Measurements from ENCODE around the gene NFKBIE. TPM values are rescaled to one million over a fixed set of nuclear protein-coding genes. Genes with fewer than 3 reads are reported as not detected.

The NFKBIE gene
- total and polyA plus RNA-seq, 4 donors = 3.7 to 4.9 (median 4.7) TPM

- Histone ChIP-seq H3K27ac (ENCODE audit: low read depth in 1 of 2, low read length in 2 of 2) (no peak overlapping the region), H3K27me3 (ENCODE audit: control insufficient read depth in 4 of 4, insufficient read depth in 4 of 4, low read length in 3 of 4) (peaks cover 0 to 7% (median 0%) of the 10 kb centered on the region in 4 donors), H3K36me3 (ENCODE audit: control insufficient read depth in 4 of 4, insufficient read depth in 3 of 4, low read depth in 1 of 4, low read length in 3 of 4) (no peaks in the 10 kb centered on the region), H3K4me3 (ENCODE audit: low read depth in 1 of 3, low read length in 3 of 3) (no peak overlapping the region), H3K9me3 (ENCODE audit: control insufficient read depth in 4 of 4, low read length in 3 of 4) (no peaks in the 10 kb centered on the region), H3K9ac (ENCODE audit: low read depth in 1 of 2, low read length in 2 of 2) (no peak overlapping the region), H3K4me1 (ENCODE audit: control insufficient read depth in 4 of 4, insufficient read depth in 4 of 4, low read length in 3 of 4) (no peaks in the 10 kb centered on the region)
- no peak for DNase-seq (ENCODE audit: low spot score)
- WGBS = 86% methylated on average over 12 of the region's 12 CpGs
- no peak for TF ChIP-seq RXRA (IDR thresholded peaks at IDR 0.05)
- TF ChIP-seq MAX (IDR thresholded peaks at IDR 0.05) = no peak
- no peak for TF ChIP-seq FOXA2 (IDR thresholded peaks at IDR 0.05)
- no peak for TF ChIP-seq GABPA (IDR thresholded peaks at IDR 0.05 in 1 of 2, conservative IDR thresholded peaks at IDR 0.05 in 1 of 2)
- TF ChIP-seq SP1 (IDR thresholded peaks at IDR 0.05) = no peak
- no peak for TF ChIP-seq FOXA1 (IDR thresholded peaks at IDR 0.05)
- TF ChIP-seq JUND (IDR thresholded peaks at IDR 0.05) = no peak
- no peak for TF ChIP-seq ZBTB33 (IDR thresholded peaks at IDR 0.05)
- TF ChIP-seq YY1 (IDR thresholded peaks at IDR 0.05) = no peak
Measured at GRCh38 chr6:44286285-44286565, 20.9 kb upstream of the NFKBIE start.

GRCh38 chr6:44285552-44286284, 20.4 kb upstream of the NFKBIE start:
- H3K4me3 ChIP-seq (ENCODE audit: low read depth in 1 of 3, low read length in 3 of 3) = no peak overlapping the region
- 75% methylated on average over 25 of the region's 25 CpGs for WGBS
- TF ChIP-seq NR2F2 (IDR thresholded peaks at IDR 0.05) = no peak
- TF ChIP-seq REST (IDR thresholded peaks at IDR 0.05) = peak; percentile 94
- H3K4me1 ChIP-seq (ENCODE audit: control insufficient read depth in 4 of 4, insufficient read depth in 4 of 4, low read length in 3 of 4) = no peaks in the 10 kb centered on the region
- H3K36me3 ChIP-seq (ENCODE audit: control insufficient read depth in 4 of 4, insufficient read depth in 3 of 4, low read depth in 1 of 4, low read length in 3 of 4) = no peaks in the 10 kb centered on the region
- no peak overlapping the region for H3K9ac ChIP-seq (ENCODE audit: low read depth in 1 of 2, low read length in 2 of 2)
- peaks cover 0 to 4% (median 0%) of the 10 kb centered on the region in 4 donors for H3K27me3 ChIP-seq (ENCODE audit: control insufficient read depth in 4 of 4, insufficient read depth in 4 of 4, low read length in 3 of 4)
- no peaks in the 10 kb centered on the region for H3K9me3 ChIP-seq (ENCODE audit: control insufficient read depth in 4 of 4, low read length in 3 of 4)
- H3K27ac ChIP-seq (ENCODE audit: low read depth in 1 of 2, low read length in 2 of 2) = no peak overlapping the region
- no peak for DNase-seq (ENCODE audit: low spot score)

- H3K27me3 ChIP-seq (ENCODE audit: control insufficient read depth in 4 of 4, insufficient read depth in 4 of 4, low read length in 3 of 4) = peaks cover 0 to 4% (median 0%) of the 10 kb centered on the region in 4 donors
- no peak overlapping the region for H3K27ac ChIP-seq (ENCODE audit: low read depth in 1 of 2, low read length in 2 of 2)
- TF ChIP-seq EGR1 (IDR thresholded peaks at IDR 0.05; ENCODE audit: low read depth in 2 of 2) = no peak
- TF ChIP-seq SP1 (IDR thresholded peaks at IDR 0.05) = no peak
- TF ChIP-seq TAF1 (conservative IDR thresholded peaks at IDR 0.05) = no peak
- H3K36me3 ChIP-seq (ENCODE audit: control insufficient read depth in 4 of 4, insufficient read depth in 3 of 4, low read depth in 1 of 4, low read length in 3 of 4) = no peaks in the 10 kb centered on the region
- no peaks in the 10 kb centered on the region for H3K9me3 ChIP-seq (ENCODE audit: control insufficient read depth in 4 of 4, low read length in 3 of 4)
- no peak overlapping the region for H3K4me3 ChIP-seq (ENCODE audit: low read depth in 1 of 3, low read length in 3 of 3)
- no peaks in the 10 kb centered on the region for H3K4me1 ChIP-seq (ENCODE audit: control insufficient read depth in 4 of 4, insufficient read depth in 4 of 4, low read length in 3 of 4)
- no peak for DNase-seq (ENCODE audit: low spot score)
- 55% methylated on average over 4 of the region's 4 CpGs for WGBS
- H3K9ac ChIP-seq (ENCODE audit: low read depth in 1 of 2, low read length in 2 of 2) = no peak overlapping the region
Measured at GRCh38 chr6:44284867-44285266, 19.5 kb upstream of the NFKBIE start.

All from liver (tissue), 9 donors.